Measurements from ENCODE around the gene AMD1.
"Not testable (repeated sequence)": the region's sequence is repeated elsewhere in the genome, so short reads cannot be mapped to it uniquely, and the experiment has no call there.

AMD1 gene

GRCh38 chr6:110877569-110877968 lies 3.0 kb downstream of the AMD1 start:
- DNase-seq (ENCODE audit: low read depth, low spot score) = no peak

GRCh38 chr6:110878751-110879522 lies 4.4 kb downstream of the AMD1 start:
- DNase-seq (ENCODE audit: low read depth, low spot score) = no peak

- no peak for DNase-seq (ENCODE audit: low read depth, low spot score)
These were observed 6.1 kb downstream of the AMD1 start for GRCh38 chr6:110880651-110881050.

- no peak for DNase-seq (ENCODE audit: low read depth, low spot score)
These were observed 7.1 kb downstream of the AMD1 start for GRCh38 chr6:110881546-110882273.

GRCh38 chr6:110882274-110882619 lies 7.7 kb downstream of the AMD1 start:
- no peak for DNase-seq (ENCODE audit: low read depth, low spot score)

- no peak for DNase-seq (ENCODE audit: low read depth, low spot score)
These were observed 8.4 kb downstream of the AMD1 start for GRCh38 chr6:110882824-110883554.

GRCh38 chr6:110884321-110884720 lies 9.7 kb downstream of the AMD1 start:
- DNase-seq (ENCODE audit: low read depth, low spot score) = no peak

GRCh38 chr6:110885526-110885925 lies 10.9 kb downstream of the AMD1 start:
- no peak for DNase-seq (ENCODE audit: low read depth, low spot score)

GRCh38 chr6:110886555-110887167 lies 12.1 kb downstream of the AMD1 start:
- DNase-seq (ENCODE audit: low read depth, low spot score) = no peak

- DNase-seq (ENCODE audit: low read depth, low spot score) = no peak
These were observed 15.7 kb downstream of the AMD1 start for GRCh38 chr6:110890288-110890687.

- DNase-seq (ENCODE audit: low read depth, low spot score) = no peak
These were observed 21.5 kb downstream of the AMD1 start for GRCh38 chr6:110895907-110896608.

GRCh38 chr6:110897433-110897832 lies 22.8 kb downstream of the AMD1 start:
- DNase-seq (ENCODE audit: low read depth, low spot score) = no peak

- no peak for DNase-seq (ENCODE audit: low read depth, low spot score)
These were observed 23.5 kb downstream of the AMD1 start for GRCh38 chr6:110898111-110898510.

- DNase-seq (ENCODE audit: low read depth, low spot score) = no peak
These were observed 25.5 kb downstream of the AMD1 start for GRCh38 chr6:110900028-110900598.

- not testable (repeated sequence) for DNase-seq (ENCODE audit: low read depth, low spot score)
These were observed 27.0 kb downstream of the AMD1 start for GRCh38 chr6:110901601-110902000.

GRCh38 chr6:110902091-110902490 lies 27.5 kb downstream of the AMD1 start:
- DNase-seq (ENCODE audit: low read depth, low spot score) = no peak

- not testable (repeated sequence) for DNase-seq (ENCODE audit: low read depth, low spot score)
These were observed 31.7 kb downstream of the AMD1 start for GRCh38 chr6:110906273-110906672.

GRCh38 chr6:110930781-110931180 lies 56.2 kb downstream of the AMD1 start:
- no peak for DNase-seq (ENCODE audit: low read depth, low spot score)

- DNase-seq (ENCODE audit: low read depth, low spot score) = no peak
These were observed 59.3 kb downstream of the AMD1 start for GRCh38 chr6:110933912-110934311.

- DNase-seq (ENCODE audit: low read depth, low spot score) = no peak
These were observed 59.9 kb downstream of the AMD1 start for GRCh38 chr6:110934381-110934898.

- no peak for DNase-seq (ENCODE audit: low read depth, low spot score)
These were observed 60.6 kb downstream of the AMD1 start for GRCh38 chr6:110935171-110935570.
